NCI-H345 treated with DMSO at 0.1 percent for 48 hours (cell line): Measurements from ENCODE around the gene HOXB6.

Experiments used
- DNase-seq: peaks from one replicate; lab custom pipeline; 2025; ENCODE audit not compliant: unreplicated experiment; lab: John Stamatoyannopoulos, UW

The HOXB6 gene

DNA sequence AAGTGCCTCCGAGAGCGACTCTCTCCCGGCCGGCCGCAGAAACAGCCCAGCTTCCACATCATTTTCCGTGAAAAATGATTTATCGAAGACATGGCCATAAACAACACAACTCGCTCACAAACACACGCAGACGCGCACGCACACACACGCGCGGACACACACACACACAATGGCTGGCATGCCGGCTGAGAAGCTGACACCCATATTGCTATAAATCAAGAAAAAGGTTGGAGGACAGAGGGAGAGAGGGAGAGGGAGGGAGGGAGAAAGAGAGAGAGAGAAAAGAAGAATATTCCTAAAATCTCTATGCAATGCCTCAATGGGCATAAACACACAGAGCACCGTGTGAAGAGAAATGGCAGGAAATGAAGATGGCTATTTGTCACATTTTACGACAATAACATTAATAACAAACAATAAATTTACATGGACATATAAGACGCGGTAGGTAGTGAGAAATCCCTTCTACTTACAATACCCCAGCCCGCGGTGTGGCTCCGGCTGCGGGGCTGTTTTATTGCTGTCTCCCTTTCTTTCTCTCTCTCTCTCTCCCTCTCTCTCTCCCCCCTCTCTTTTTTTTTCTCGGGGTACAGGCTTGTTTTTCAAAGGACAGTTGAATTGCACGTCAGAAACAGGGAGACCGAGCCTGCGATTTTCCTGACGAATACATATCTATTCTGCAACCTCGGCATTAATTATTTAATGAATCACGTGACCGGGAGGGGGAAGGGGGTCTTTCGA lies 36.1 kb downstream of the HOXB6 start:
- DNase-seq, result no peak

DNA sequence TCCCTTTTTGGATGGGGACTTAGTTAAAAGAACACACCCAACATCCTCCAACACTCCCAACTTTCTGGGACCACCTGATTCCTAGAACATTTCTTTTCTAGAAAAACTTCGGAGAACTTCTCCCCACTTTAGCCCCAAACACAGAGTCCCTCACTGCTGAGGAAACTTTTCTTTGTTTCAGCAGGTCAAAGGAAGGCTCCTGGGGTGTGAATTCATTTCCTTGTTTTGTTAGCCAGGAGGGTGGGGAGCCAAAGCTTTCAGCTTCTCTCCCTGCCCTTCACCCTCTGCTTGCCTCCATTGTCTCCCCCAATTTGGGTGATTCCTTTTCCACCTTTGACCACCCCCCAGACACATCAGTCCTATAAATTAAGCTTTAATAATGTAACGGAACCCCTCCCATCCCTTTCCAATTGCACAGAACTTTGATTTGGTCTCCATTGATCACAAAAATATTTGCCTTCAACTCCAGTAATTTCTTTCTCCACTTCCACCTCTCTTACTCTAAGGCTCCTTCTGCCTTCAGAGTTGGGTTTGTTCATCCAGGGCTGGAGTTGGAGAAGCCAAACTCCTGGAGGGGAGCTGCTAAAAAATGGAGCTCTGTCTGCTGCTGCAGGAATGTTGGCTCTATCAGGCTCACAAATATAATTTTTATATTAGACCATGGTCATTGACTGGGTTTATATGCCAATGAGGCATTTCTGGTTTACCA lies 37.0 kb downstream of the HOXB6 start:
- DNase-seq, result no peak

GRCh38 chr17:48567209-48567608 lies 37.6 kb downstream of the HOXB6 start:
- DNase-seq, result no peak

DNA sequence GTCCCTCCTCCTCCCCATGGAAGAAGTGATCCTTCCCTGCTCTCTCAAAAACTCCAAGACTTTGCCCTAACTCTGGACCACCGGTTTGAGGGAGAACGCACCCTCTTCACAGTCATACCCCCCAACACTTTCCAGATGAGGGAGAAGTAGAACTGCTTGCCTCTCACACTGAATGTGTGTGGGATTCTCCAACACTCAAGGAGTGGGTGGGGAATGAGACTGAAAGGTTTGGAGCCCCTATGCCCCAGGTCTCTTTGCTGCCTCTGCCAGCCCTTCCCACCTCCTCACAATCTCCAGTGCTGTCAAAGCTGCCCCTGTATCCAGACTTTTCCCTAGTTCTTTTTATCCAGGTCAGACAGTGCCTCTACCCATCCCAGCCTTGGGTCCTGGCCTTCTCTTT lies 38.1 kb downstream of the HOXB6 start:
- no peak for DNase-seq

DNA sequence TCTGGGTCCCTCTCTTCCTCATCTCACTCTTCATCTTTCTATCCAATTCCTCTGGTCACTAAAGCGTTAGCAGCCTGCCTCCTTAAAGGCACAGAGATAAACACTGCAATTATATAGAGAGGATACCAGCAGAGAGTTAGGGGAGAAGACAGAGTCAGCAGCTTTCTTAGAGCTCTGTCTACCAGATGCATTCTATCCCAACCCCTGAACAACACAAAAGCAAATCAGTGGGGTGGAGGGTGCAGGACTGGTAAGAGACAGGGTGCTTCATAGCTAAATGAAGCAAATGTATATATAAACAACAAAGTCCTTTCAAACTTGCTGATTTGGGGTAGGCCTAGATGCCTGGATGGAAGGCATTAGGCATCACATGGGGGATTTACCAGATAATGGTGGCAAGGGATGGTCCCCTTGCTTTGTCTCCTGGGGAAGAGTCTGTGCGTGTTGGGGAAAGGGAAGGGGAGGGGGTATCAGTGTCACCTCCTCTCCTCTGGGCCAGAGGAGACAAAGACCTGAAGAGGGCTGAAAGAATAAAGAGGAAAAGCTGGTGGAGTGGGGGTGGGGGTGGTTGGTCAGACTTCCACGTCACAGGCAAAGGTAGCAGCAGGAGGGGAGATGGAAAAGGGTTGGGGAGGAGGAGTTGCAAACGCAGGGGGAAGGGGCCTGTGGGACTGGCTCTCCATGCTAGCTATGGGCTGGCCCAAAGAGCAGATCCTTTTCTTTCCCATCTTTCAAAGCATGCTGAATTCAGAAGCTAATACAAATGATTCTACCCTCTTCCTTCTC lies 38.7 kb downstream of the HOXB6 start:
- DNase-seq, result no peak

DNA sequence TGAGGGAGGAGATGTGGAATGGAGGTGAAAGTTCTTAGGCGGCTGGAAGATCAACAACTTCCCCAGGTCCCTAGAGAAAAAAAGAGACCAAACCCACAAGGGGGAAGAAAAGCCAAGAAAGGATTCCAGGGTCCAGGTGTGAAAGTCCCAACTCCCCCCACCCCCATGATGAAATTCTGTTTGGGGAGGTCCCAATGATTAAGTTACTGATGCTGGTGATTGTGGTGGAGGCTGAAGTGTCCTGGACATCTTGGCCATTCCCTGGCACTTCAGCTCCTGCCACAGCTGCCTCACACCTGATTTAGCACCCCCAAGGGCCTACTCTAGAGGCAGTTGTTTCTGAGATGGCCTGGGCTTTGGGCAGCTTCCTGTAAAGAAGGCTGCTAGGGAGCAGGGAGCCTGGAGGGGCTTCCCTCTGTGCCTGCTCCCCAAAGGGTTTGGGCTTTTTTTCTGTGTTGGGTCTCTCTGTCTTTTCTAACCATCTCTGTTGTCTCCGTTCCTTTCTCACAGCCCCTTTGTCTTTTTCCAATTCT lies 39.7 kb downstream of the HOXB6 start:
- DNase-seq, result no peak

DNA sequence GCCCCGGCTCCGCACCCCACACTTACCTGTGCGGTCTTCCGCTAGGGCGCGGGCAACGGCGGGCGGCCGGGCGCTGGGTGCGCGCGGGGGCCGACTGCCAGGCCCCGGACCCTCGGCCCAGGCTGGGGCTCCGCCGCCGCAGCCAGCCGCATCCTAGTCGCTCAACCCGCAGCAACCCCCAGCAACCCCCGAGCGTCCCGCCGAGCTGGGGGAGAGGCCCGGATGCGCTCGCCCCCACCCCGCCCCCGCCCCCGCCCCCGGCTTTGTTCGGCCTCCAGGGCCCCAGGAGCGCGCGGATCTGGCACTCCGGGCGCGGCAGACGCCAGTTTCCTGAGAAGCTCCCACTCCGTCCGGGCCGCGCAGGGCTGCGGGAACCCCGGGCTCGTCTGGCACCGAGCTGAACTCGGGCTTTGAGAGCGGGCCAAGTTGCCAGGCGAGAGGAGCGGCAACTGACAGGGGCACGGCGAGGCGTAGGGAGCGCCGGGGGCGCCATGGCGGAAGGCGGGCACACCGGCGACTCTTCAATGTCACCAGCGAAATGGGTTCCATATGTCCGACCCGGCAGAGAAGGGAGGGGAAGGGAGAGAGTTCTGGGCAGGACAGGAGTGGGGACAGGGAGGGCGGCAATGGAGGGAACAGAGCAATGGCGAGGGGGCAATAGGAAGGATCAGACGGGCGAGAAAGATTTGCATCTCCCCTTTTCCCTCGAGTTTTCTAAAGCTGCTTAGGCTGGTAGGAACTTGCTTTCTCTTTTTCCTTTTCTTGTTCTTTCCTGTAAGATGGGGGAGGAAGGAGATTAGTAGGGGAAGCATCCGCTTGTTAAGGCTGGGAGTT lies 40.4 kb downstream of the HOXB6 start:
- DNase-seq, result no peak

DNA sequence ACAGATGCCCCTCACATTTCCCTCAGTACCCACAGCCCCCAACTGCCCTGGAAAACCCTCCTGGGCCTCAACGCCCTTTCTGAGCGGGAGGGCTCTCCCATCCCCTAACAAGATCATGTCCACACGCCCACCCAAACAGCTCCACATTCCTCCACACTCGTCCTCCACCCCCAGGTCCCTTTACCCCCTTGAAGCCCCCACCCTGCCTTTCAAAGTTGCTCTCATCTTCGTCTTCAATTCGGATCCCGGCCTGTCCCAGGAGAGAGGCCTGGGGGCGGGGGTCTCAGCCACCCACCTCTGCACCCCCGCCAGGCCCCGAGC lies 41.0 kb downstream of the HOXB6 start:
- DNase-seq, result no peak

GRCh38 chr17:48563385-48563838 lies 41.4 kb downstream of the HOXB6 start:
- DNase-seq, result no peak

- DNase-seq, result no peak
Observed at GRCh38 chr17:48562934-48563333, 41.9 kb downstream of the HOXB6 start.

DNA sequence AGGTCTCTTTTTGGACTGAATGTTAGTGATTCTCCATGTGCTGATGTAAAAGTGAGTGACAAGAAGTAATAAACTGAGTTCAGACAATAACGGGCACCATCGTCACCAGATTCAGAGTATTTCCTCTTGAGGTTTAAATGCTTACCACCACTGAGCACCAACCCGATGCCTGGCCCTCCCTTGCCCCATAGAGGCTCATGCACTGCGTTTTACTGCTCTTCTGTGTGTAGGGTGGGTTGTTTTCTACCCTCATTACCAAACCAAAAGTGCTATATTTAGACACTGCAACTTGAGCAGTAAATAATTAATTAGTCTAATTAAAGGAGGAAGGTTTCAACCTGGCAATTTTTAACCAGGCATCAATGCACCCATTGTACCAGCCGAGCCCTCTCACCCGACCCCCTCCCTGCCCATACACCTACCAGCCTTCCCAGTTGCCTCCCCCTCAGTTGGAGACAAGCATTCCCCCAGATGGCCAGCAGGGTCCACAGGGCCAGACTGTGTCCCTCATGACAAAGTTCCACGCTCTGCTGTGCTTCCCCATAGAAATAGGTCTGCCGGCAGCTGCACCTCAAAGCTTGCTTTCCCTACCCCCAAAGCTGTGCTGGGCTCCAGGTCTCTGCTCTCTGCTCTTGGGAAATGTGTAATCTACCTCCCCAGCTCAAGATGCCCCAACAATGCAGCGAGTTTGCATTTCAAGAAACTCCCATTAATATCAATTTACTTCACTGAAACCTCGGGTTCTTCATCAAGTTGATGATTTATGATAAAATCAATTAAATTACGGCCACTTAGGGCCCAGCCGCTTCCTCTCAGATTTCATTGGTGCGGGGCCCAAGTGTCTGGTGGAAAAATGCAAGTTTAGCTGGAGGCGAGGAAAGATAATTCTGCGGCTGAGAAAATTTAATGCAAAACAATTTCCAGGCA lies 42.6 kb downstream of the HOXB6 start:
- DNase-seq, result no peak

GRCh38 chr17:48559840-48560817 lies 44.7 kb downstream of the HOXB6 start:
- DNase-seq, result no peak

- DNase-seq, result no peak
Observed at GRCh38 chr17:48559122-48559839, 45.5 kb downstream of the HOXB6 start.

GRCh38 chr17:48558831-48559121 lies 46.0 kb downstream of the HOXB6 start:
- DNase-seq, result no peak

DNA sequence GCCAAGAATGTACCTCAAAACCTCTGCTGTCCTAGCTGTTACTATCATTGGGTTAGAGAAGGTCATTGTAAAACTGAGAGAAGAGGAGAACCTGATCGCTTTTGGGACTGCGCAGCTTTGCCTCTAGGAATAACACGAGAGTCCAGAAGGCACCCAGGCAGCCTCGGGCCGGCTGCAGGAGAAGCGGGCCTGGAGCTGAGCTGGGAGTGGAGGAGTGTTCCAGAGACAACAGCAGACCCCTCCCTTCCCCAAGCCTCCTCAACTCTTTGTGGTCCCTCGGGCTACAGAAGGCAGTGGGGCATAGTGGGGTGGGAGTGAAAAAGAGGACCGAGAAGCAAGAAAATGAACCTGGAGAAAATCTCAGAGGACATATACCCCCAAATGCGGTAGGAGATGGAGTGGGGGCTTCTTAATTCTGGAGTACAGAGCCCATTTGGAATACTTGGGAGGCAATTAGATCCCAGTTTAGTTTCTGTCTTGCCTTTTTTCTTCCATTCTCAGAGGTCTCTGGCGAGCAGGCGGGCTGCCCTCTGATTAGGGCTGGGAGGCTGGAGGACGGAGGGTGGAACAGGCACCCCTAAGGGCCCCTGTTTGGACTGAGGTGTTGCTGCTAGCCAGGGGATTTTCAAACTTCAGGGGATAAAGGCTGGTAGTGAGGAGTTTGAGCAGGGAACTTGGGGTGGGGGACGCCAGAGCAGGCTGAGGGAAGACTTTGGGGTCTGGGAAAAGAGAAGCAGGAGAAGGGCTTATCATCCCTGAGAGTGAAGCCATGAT lies 46.5 kb downstream of the HOXB6 start:
- DNase-seq, result no peak

- no peak for DNase-seq
Observed at GRCh38 chr17:48556576-48557401, 48.0 kb downstream of the HOXB6 start.

DNA sequence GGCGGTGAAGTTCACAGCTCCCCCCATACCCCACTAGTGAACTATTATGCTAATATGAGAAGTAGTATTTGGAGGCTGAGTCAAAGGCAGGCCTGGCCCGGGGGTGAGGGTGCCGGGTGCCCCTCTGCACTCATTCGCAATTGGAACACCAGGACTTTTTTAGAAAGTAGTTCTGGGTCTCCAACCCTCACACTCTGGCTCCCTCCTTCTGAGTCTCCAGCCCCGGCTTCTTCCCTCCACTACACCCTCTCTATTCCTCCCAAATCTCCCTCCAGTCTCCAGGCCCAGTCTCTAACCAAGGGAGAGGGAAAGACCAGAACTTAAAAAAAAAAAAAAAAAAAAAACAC lies 48.6 kb downstream of the HOXB6 start:
- no peak for DNase-seq
